Keratinocyte (primary cell): Measurements from ENCODE around the gene SULT4A1. TPM values are rescaled to one million over a fixed set of nuclear protein-coding genes. Genes with fewer than 3 reads are reported as not detected.
A peak's percentile ranks its signal among the peaks of the same experiment; 100 is the strongest.

Source experiments
- DNase-seq: peaks from one replicate; pipeline ENCODE4 v3.0.0-alpha.2; 2011; ENCODE audit warnings: low read depth, missing footprints, low spot score
- FAIRE-seq: peaks from 2 replicates; lab custom pipeline; 2011; peaks lifted over from hg19 to GRCh38; lab: Jason Lieb, UNC
- H2AFZ ChIP-seq: 2 replicates; pipeline ENCODE4 v1.6.0; 2012; ENCODE audit warnings: low read length, control low read depth, inconsistent platforms; ENCODE audit not compliant: control insufficient read depth
- H3K27ac ChIP-seq: 2 replicates; pipeline ENCODE4 v1.5.1; 2011; ENCODE audit warnings: low read length; ENCODE audit not compliant: control insufficient read depth, insufficient read depth
- H3K27me3 ChIP-seq: 3 replicates; pipeline ENCODE4 v1.6.0; 2011; ENCODE audit warnings: low read length; ENCODE audit not compliant: control insufficient read depth, insufficient read depth; ENCODE audit errors: extremely low read depth
- H3K36me3 ChIP-seq, 2 experiments: 2 replicates in 1 of 2; 3 replicates in 1 of 2; pipeline ENCODE4 v1.5.1; 2011; ENCODE audit warnings: low read length in 2 of 2, mild to moderate bottlenecking in 1 of 2; ENCODE audit not compliant: control insufficient read depth in 2 of 2, insufficient read depth in 2 of 2; ENCODE audit errors: extremely low read depth in 1 of 2
- H3K4me1 ChIP-seq: 3 replicates; pipeline ENCODE4 v1.5.1; 2011; ENCODE audit warnings: low read length; ENCODE audit not compliant: control insufficient read depth, insufficient read depth; ENCODE audit errors: extremely low read depth
- H3K4me2 ChIP-seq: 3 replicates; pipeline ENCODE4 v1.6.0; 2011; ENCODE audit warnings: low read depth, low read length; ENCODE audit not compliant: control insufficient read depth, insufficient read depth; ENCODE audit errors: extremely low read depth
- H3K4me3 ChIP-seq, 3 experiments: fragments of 200-600 bp in 1 of 3; sonication (generic) in 1 of 3; 2 replicates in 2 of 3; 3 replicates in 1 of 3; pipeline ENCODE4 v1.5.1; 2011 to 2016; ENCODE audit warnings: low read length in 3 of 3, mild to moderate bottlenecking in 3 of 3, control low read depth in 2 of 3, inconsistent platforms in 1 of 3, low read depth in 1 of 3, mixed read lengths in 1 of 3, mixed run types in 1 of 3, moderate library complexity in 1 of 3; ENCODE audit not compliant: control insufficient read depth in 2 of 3, insufficient read depth in 2 of 3; ENCODE audit errors: extremely low read depth in 1 of 3
- H3K79me2 ChIP-seq: 2 replicates; pipeline ENCODE4 v1.6.0; 2012; ENCODE audit warnings: low read length; ENCODE audit not compliant: control insufficient read depth, insufficient read depth
- H3K9ac ChIP-seq: 3 replicates; pipeline ENCODE4 v1.6.0; 2011; ENCODE audit warnings: low read length; ENCODE audit not compliant: control insufficient read depth, insufficient read depth; ENCODE audit errors: extremely low read depth
- H3K9me1 ChIP-seq: 3 replicates; pipeline ENCODE4 v1.6.0; 2011; ENCODE audit warnings: low read length; ENCODE audit not compliant: control insufficient read depth, insufficient read depth; ENCODE audit errors: extremely low read depth
- H3K9me3 ChIP-seq: 2 replicates; pipeline ENCODE4 v1.5.1; 2012; ENCODE audit warnings: low read depth, low read length; ENCODE audit not compliant: control insufficient read depth
- H4K20me1 ChIP-seq: 3 replicates; pipeline ENCODE4 v1.6.0; 2011; ENCODE audit warnings: low read length; ENCODE audit not compliant: control insufficient read depth, insufficient read depth; ENCODE audit errors: extremely low read depth
- EZH2 ChIP-seq: IDR thresholded peaks from one replicate; pipeline ENCODE4 v1.6.1; 2012; ENCODE audit warnings: inconsistent platforms, mild to moderate bottlenecking, low read length, moderate library complexity
- dilution Hi-C: fragments of 300-500 bp; cut with MboI; formaldehyde crosslinking; loops from one replicate; pipeline ENCODE4 v1.7.0; 2020; ENCODE audit warnings: low sequenced_read_pairs; ENCODE audit not compliant: extremely low pct_ligation_motif_present
- polyA plus RNA-seq, 5 experiments: library from polyadenylated mRNA; depleted of rRNA in 3 of 5; stranded (reverse) in 3 of 5; stranded (forward) in 1 of 5; unstranded in 1 of 5; fragments of >200 nt; gene quantifications; 1 replicate in 1 of 5; 2 replicates in 3 of 5; 3 replicates in 1 of 5; pipeline versions ENCODE4 v1.2.1 to v1.2.3, GENCODE V29; 2011 to 2012; ENCODE audit warnings: missing spikeins in 2 of 5, low read depth in 1 of 5, low replicate concordance in 1 of 5
- TF ChIP-seq, protein P1 (sequence below), 3 experiments: IDR thresholded peaks in 1 of 3; conservative IDR thresholded peaks in 1 of 3; optimal IDR thresholded peaks in 1 of 3; 2 replicates in 2 of 3; 3 replicates in 1 of 3; pipeline versions ENCODE3 to v1.5.1; 2011; ENCODE audit warnings: low read length in 3 of 3, mild to moderate bottlenecking in 3 of 3, moderate library complexity in 2 of 3, control low read depth in 1 of 3, inconsistent platforms in 1 of 3; ENCODE audit not compliant: insufficient read depth in 2 of 3; ENCODE audit errors: extremely low read depth in 1 of 3

Gene SULT4A1
- polyA plus RNA-seq, 1 donor (not counting 4 experiments of a cell fraction or from before 2014, with no cell fraction given) = 0.26 TPM

- Histone ChIP-seq H4K20me1 (no peaks in the 10 kb centered on the region), H3K27me3 (peaks cover 31% of the 10 kb centered on the region), H3K36me3 (no peaks in the 10 kb centered on the region), H3K27ac (no peak overlapping the region), H3K9me1 (no peaks in the 10 kb centered on the region), H3K9ac (no peak overlapping the region), H3K4me2 (no peak overlapping the region), H3K79me2 (no peaks in the 10 kb centered on the region), H2AFZ (no peak overlapping the region), H3K4me3 (no peak overlapping the region), H3K9me3 (no peaks in the 10 kb centered on the region), H3K4me1 (no peaks in the 10 kb centered on the region)
- TF ChIP-seq EZH2 = no peak
- TF ChIP-seq, protein P1, sequence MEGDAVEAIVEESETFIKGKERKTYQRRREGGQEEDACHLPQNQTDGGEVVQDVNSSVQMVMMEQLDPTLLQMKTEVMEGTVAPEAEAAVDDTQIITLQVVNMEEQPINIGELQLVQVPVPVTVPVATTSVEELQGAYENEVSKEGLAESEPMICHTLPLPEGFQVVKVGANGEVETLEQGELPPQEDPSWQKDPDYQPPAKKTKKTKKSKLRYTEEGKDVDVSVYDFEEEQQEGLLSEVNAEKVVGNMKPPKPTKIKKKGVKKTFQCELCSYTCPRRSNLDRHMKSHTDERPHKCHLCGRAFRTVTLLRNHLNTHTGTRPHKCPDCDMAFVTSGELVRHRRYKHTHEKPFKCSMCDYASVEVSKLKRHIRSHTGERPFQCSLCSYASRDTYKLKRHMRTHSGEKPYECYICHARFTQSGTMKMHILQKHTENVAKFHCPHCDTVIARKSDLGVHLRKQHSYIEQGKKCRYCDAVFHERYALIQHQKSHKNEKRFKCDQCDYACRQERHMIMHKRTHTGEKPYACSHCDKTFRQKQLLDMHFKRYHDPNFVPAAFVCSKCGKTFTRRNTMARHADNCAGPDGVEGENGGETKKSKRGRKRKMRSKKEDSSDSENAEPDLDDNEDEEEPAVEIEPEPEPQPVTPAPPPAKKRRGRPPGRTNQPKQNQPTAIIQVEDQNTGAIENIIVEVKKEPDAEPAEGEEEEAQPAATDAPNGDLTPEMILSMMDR (optimal IDR thresholded peaks at IDR 0.05 in 1 of 3, IDR thresholded peaks at IDR 0.05 in 1 of 3, conservative IDR thresholded peaks at IDR 0.05 in 1 of 3; ENCODE audit: extremely low read depth in 1 of 3, insufficient read depth in 2 of 3, low read length in 3 of 3) = peak; percentile 9 to 48 (median 43)
- dilution Hi-C loops = no loop called here
- FAIRE-seq (no peak), DNase-seq (no peak)
Measured at GRCh38 chr22:43848366-43849171, 13.7 kb downstream of the SULT4A1 start.

GRCh38 chr22:43847376-43848289, 14.7 kb downstream of the SULT4A1 start:
- Histone ChIP-seq H3K27me3 (peaks cover 31% of the 10 kb centered on the region), H3K4me1 (no peaks in the 10 kb centered on the region), H3K4me3 (no peak overlapping the region), H4K20me1 (no peaks in the 10 kb centered on the region), H3K79me2 (no peaks in the 10 kb centered on the region), H2AFZ (no peak overlapping the region), H3K9me1 (no peaks in the 10 kb centered on the region), H3K9me3 (no peaks in the 10 kb centered on the region), H3K27ac (no peak overlapping the region), H3K4me2 (no peak overlapping the region), H3K36me3 (no peaks in the 10 kb centered on the region), H3K9ac (no peak overlapping the region)
- TF ChIP-seq EZH2 = no peak
- TF ChIP-seq, protein P1 (optimal IDR thresholded peaks at IDR 0.05 in 1 of 3, IDR thresholded peaks at IDR 0.05 in 1 of 3, conservative IDR thresholded peaks at IDR 0.05 in 1 of 3; ENCODE audit: extremely low read depth in 1 of 3, insufficient read depth in 2 of 3, low read length in 3 of 3) = no peak
- dilution Hi-C loops = no loop called here
- FAIRE-seq = no peak
- no peak for DNase-seq
